CD4-positive, alpha-beta T cell treated with Interleukin-21 for 1 hour (primary cell): Measurements from ENCODE around the gene SLC29A3.
"Not testable (repeated sequence)": the region's sequence is repeated elsewhere in the genome, so short reads cannot be mapped to it uniquely, and the experiment has no call there.

Experiments used
- DNase-seq: peaks from one replicate; pipeline ENCODE4 v3.0.0-alpha.2; 2020

SLC29A3 gene

GRCh38 chr10:71319042-71319799 is at the start of gene SLC29A3:
SLC29A3 (plus strand) TSS chr10:71319259; CDS start chr10:71319310, 51 bp downstream.
- DNase-seq, result peak; percentile 88

GRCh38 chr10:71269301-71270288 is 49.5 kb upstream of the SLC29A3 start:
- no peak for DNase-seq

- peak; percentile 25 for DNase-seq
Observed at GRCh38 chr10:71270301-71271220, 48.5 kb upstream of the SLC29A3 start.

GRCh38 chr10:71271662-71272055 is 47.4 kb upstream of the SLC29A3 start:
- no peak for DNase-seq

- DNase-seq, result no peak
Observed at GRCh38 chr10:71272056-71272771, 46.8 kb upstream of the SLC29A3 start.

- DNase-seq, result not testable (repeated sequence)
Observed at GRCh38 chr10:71272974-71273373, 46.1 kb upstream of the SLC29A3 start.

GRCh38 chr10:71273506-71273905 is 45.6 kb upstream of the SLC29A3 start:
- DNase-seq, result no peak

GRCh38 chr10:71274901-71275796 is 43.9 kb upstream of the SLC29A3 start:
- no peak for DNase-seq

- no peak for DNase-seq
Observed at GRCh38 chr10:71276873-71277272, 42.2 kb upstream of the SLC29A3 start.

GRCh38 chr10:71277914-71278665 is 41.0 kb upstream of the SLC29A3 start:
- DNase-seq, result no peak

- DNase-seq, result no peak
Observed at GRCh38 chr10:71278691-71279588, 40.1 kb upstream of the SLC29A3 start.

GRCh38 chr10:71279590-71280170 is 39.4 kb upstream of the SLC29A3 start:
- DNase-seq, result no peak

GRCh38 chr10:71280216-71280615 is 38.8 kb upstream of the SLC29A3 start:
- DNase-seq, result no peak

GRCh38 chr10:71280825-71281224 is 38.2 kb upstream of the SLC29A3 start:
- DNase-seq, result no peak

- no peak for DNase-seq
Observed at GRCh38 chr10:71281646-71282322, 37.3 kb upstream of the SLC29A3 start.

- no peak for DNase-seq
Observed at GRCh38 chr10:71282323-71282680, 36.8 kb upstream of the SLC29A3 start.

GRCh38 chr10:71283410-71283809 is 35.6 kb upstream of the SLC29A3 start:
- no peak for DNase-seq

- no peak for DNase-seq
Observed at GRCh38 chr10:71283876-71284275, 35.2 kb upstream of the SLC29A3 start.
